HG02840 (cell line): ENCODE results near the gene SECTM1.

ENCODE experiments used
- ATAC-seq: cut with Tn5 transposase; IDR thresholded peaks from one replicate; pipeline ENCODE4 v1.9.1; 2021; ENCODE audit warnings: mild to moderate bottlenecking, moderate library complexity, moderate number of reproducible peaks; ENCODE audit not compliant: unreplicated experiment, low FRiP score

Gene SECTM1

GRCh38 chr17:82330322-82331239 is 3.0 kb downstream of the SECTM1 start:
- ATAC-seq = no peak

- no peak for ATAC-seq
Observed at GRCh38 chr17:82329683-82330321, 3.8 kb downstream of the SECTM1 start.

GRCh38 chr17:82328994-82329507 is 4.5 kb downstream of the SECTM1 start:
- no peak for ATAC-seq

GRCh38 chr17:82328141-82328993 is 5.2 kb downstream of the SECTM1 start:
- ATAC-seq = no peak

- ATAC-seq = no peak
Observed at GRCh38 chr17:82327757-82328140, 5.8 kb downstream of the SECTM1 start.

GRCh38 chr17:82327289-82327688 is 6.3 kb downstream of the SECTM1 start:
- ATAC-seq = no peak

- no peak for ATAC-seq
Observed at GRCh38 chr17:82325286-82326180, 8.0 kb downstream of the SECTM1 start.

GRCh38 chr17:82324566-82325285 is 8.8 kb downstream of the SECTM1 start:
- ATAC-seq = no peak

- ATAC-seq = no peak
Observed at GRCh38 chr17:82323514-82324234, 9.9 kb downstream of the SECTM1 start.

- no peak for ATAC-seq
Observed at GRCh38 chr17:82322526-82323453, 10.8 kb downstream of the SECTM1 start.

- no peak for ATAC-seq
Observed at GRCh38 chr17:82321947-82322466, 11.6 kb downstream of the SECTM1 start.

- ATAC-seq = no peak
Observed at GRCh38 chr17:82320956-82321927, 12.3 kb downstream of the SECTM1 start.

- ATAC-seq = no peak
Observed at GRCh38 chr17:82320140-82320840, 13.3 kb downstream of the SECTM1 start.

- ATAC-seq = no peak
Observed at GRCh38 chr17:82319619-82320062, 13.9 kb downstream of the SECTM1 start.
